H1 (cell line): ENCODE results near the gene ARTN. TPM values are rescaled to one million over a fixed set of nuclear protein-coding genes. Genes with fewer than 3 reads are reported as not detected.
A peak's percentile ranks its signal among the peaks of the same experiment; 100 is the strongest.

ENCODE experiments used
- CTCF ChIA-PET: fragments of 300-600 bp; sonication (Branson Sonifier 250); formaldehyde crosslinking; loops from one replicate; lab custom pipeline; 2021; ENCODE audit not compliant: partially characterized antibody; lab: Charles Lee
- POLR2A ChIA-PET: fragments of 300-600 bp; sonication (Branson Sonifier 250); formaldehyde crosslinking; loops from one replicate; lab custom pipeline; 2021; ENCODE audit warnings: inconsistent platforms; ENCODE audit not compliant: partially characterized antibody; lab: Charles Lee
- DNase-seq, 2 experiments: peaks; one replicate each; pipeline versions ENCODE4 v3.0.0 to v3.0.0-alpha.2; 2010 to 2022; ENCODE audit warnings: low spot score in 2 of 2, low read depth in 1 of 2, mixed read lengths in 1 of 2
- FAIRE-seq: peaks from 2 replicates; lab custom pipeline; 2011; peaks lifted over from hg19 to GRCh38; lab: Jason Lieb, UNC
- H2AFZ ChIP-seq: 2 replicates; pipeline ENCODE4 v1.8.1; 2012; ENCODE audit warnings: low read length, inconsistent platforms
- H2AK5ac ChIP-seq: 2 replicates; pipeline ENCODE4 v1.6.1; 2013; ENCODE audit warnings: low read depth, low read length
- H2BK120ac ChIP-seq: replicated peaks from 2 replicates; pipeline ENCODE3; 2013; ENCODE audit warnings: low read depth, low read length, inconsistent platforms
- H2BK12ac ChIP-seq: 2 replicates; pipeline ENCODE4 v1.6.1; 2013; ENCODE audit warnings: low read depth, low read length
- H2BK15ac ChIP-seq: 2 replicates; pipeline ENCODE4 v1.6.1; 2013; ENCODE audit warnings: low read length
- H2BK20ac ChIP-seq: 2 replicates; pipeline ENCODE4 v1.6.1; 2013; ENCODE audit warnings: low read length
- H2BK5ac ChIP-seq: 2 replicates; pipeline ENCODE4 v1.6.1; 2013; ENCODE audit warnings: low read depth, low read length
- H3K14ac ChIP-seq: 2 replicates; pipeline ENCODE4 v1.6.1; 2013; ENCODE audit warnings: inconsistent platforms; ENCODE audit not compliant: insufficient read length
- H3K18ac ChIP-seq: 2 replicates; pipeline ENCODE4 v1.6.1; 2013; ENCODE audit warnings: low read length; ENCODE audit errors: extremely low read depth
- H3K23ac ChIP-seq: 2 replicates; pipeline ENCODE4 v1.6.1; 2013; ENCODE audit warnings: inconsistent platforms; ENCODE audit not compliant: insufficient read length
- H3K23me2 ChIP-seq: 2 replicates; pipeline ENCODE4 v1.6.1; 2013; ENCODE audit warnings: low read depth, low read length
- H3K27ac ChIP-seq: 2 replicates; pipeline ENCODE4 v1.6.1; 2011; ENCODE audit warnings: low read depth, low read length, inconsistent platforms
- H3K27me3 ChIP-seq, 4 experiments: replicated peaks in 1 of 4; 1 replicate in 1 of 4; 2 replicates in 3 of 4; pipeline versions ENCODE4 v1.6.1 to v1.8.1; 2011 to 2013; ENCODE audit warnings: low read length in 3 of 4, mild to moderate bottlenecking in 3 of 4, inconsistent platforms in 2 of 4, mixed read lengths in 2 of 4, moderate library complexity in 1 of 4; ENCODE audit not compliant: control insufficient read depth in 3 of 4, insufficient read depth in 3 of 4; ENCODE audit errors: extremely low read depth in 1 of 4
- H3K36me3 ChIP-seq, 4 experiments: 2 replicates each; pipeline versions ENCODE4 v1.6.1 to v1.8.1; 2011 to 2013; ENCODE audit warnings: mild to moderate bottlenecking in 4 of 4, low read length in 3 of 4, moderate library complexity in 2 of 4, control low read depth in 1 of 4, inconsistent platforms in 1 of 4; ENCODE audit not compliant: insufficient read depth in 4 of 4, control insufficient read depth in 2 of 4
- H3K4ac ChIP-seq: replicated peaks from 2 replicates; pipeline ENCODE3; 2013; ENCODE audit warnings: low read length, low read depth, mixed read lengths, inconsistent platforms; ENCODE audit not compliant: insufficient read length
- H3K4me1 ChIP-seq, 4 experiments: replicated peaks in 1 of 4; 1 replicate in 1 of 4; 2 replicates in 3 of 4; pipeline versions ENCODE4 v1.6.1 to v1.8.1; 2011 to 2013; ENCODE audit warnings: low read length in 3 of 4, inconsistent platforms in 2 of 4, mixed read lengths in 1 of 4; ENCODE audit not compliant: insufficient read depth in 4 of 4, control insufficient read depth in 3 of 4
- H3K4me2 ChIP-seq, 2 experiments: 2 replicates each; pipeline versions ENCODE4 v1.6.1 to v1.8.1; 2011 to 2013; ENCODE audit warnings: low read depth in 2 of 2, low read length in 2 of 2, control low read depth in 1 of 2, inconsistent platforms in 1 of 2, mild to moderate bottlenecking in 1 of 2; ENCODE audit not compliant: insufficient read depth in 1 of 2
- H3K4me3 ChIP-seq, 4 experiments: fragments of 200-600, 300-600 bp in 1 of 4; sonication (generic), shearing (Covaris generic), sonication (Bioruptor Twin) in 1 of 4; 2 replicates each; pipeline versions ENCODE4 v1.5.1 to v1.8.1; 2011 to 2016; ENCODE audit warnings: low read length in 4 of 4, low read depth in 3 of 4, control low read depth in 2 of 4, inconsistent platforms in 2 of 4, mild to moderate bottlenecking in 2 of 4, mixed read lengths in 1 of 4, moderate library complexity in 1 of 4; ENCODE audit not compliant: insufficient read depth in 2 of 4; ENCODE audit errors: extremely low read depth in 1 of 4
- H3K56ac ChIP-seq: replicated peaks from 2 replicates; pipeline ENCODE3; 2013; ENCODE audit warnings: low read depth, mild to moderate bottlenecking, mixed read lengths, low read length, inconsistent platforms; ENCODE audit not compliant: insufficient read length
- H3K79me1 ChIP-seq: 2 replicates; pipeline ENCODE4 v1.6.1; 2013; ENCODE audit warnings: low read depth, low read length, control low read depth
- H3K79me2 ChIP-seq, 2 experiments: 2 replicates each; pipeline versions ENCODE4 v1.6.1 to v1.8.1; 2012 to 2013; ENCODE audit warnings: low read length in 2 of 2, mild to moderate bottlenecking in 2 of 2, inconsistent platforms in 1 of 2; ENCODE audit not compliant: insufficient read depth in 2 of 2, control insufficient read depth in 1 of 2
- H3K9ac ChIP-seq, 4 experiments: replicated peaks in 1 of 4; 1 replicate in 1 of 4; 2 replicates in 3 of 4; pipeline versions ENCODE4 v1.6.1 to v1.8.1; 2011 to 2013; ENCODE audit warnings: low read depth in 3 of 4, low read length in 3 of 4, control low read depth in 2 of 4, mild to moderate bottlenecking in 2 of 4, moderate library complexity in 2 of 4, inconsistent platforms in 1 of 4; ENCODE audit errors: extremely low read depth in 1 of 4
- H3K9me3 ChIP-seq, 2 experiments: 2 replicates each; pipeline versions ENCODE4 v1.6.1 to v1.8.1; 2012 to 2013; ENCODE audit warnings: mild to moderate bottlenecking in 2 of 2, moderate library complexity in 2 of 2, control low read depth in 1 of 2, inconsistent platforms in 1 of 2, low read depth in 1 of 2, low read length in 1 of 2, mixed read lengths in 1 of 2; ENCODE audit not compliant: insufficient read depth in 2 of 2
- H4K20me1 ChIP-seq, 2 experiments: replicated peaks in 1 of 2; 2 replicates each; pipeline versions ENCODE3 to v1.8.1; 2011 to 2013; ENCODE audit warnings: inconsistent platforms in 2 of 2, low read length in 2 of 2, mild to moderate bottlenecking in 1 of 2; ENCODE audit not compliant: insufficient read depth in 2 of 2, control insufficient read depth in 1 of 2
- H4K5ac ChIP-seq: 2 replicates; pipeline ENCODE4 v1.6.1; 2013; ENCODE audit warnings: low read length, low read depth, mixed read lengths, inconsistent platforms; ENCODE audit not compliant: insufficient read length
- H4K8ac ChIP-seq: 2 replicates; pipeline ENCODE4 v1.8.0; 2013; ENCODE audit warnings: mild to moderate bottlenecking, moderate library complexity, low read length, inconsistent platforms; ENCODE audit not compliant: insufficient read depth; ENCODE audit errors: extremely low read depth
- H4K91ac ChIP-seq: replicated peaks from 2 replicates; pipeline ENCODE3; 2013; ENCODE audit warnings: low read length, mixed read lengths, inconsistent platforms; ENCODE audit not compliant: insufficient read length
- CEBPB ChIP-seq: IDR thresholded peaks from 2 replicates; pipeline ENCODE4 v1.6.1; 2012; ENCODE audit warnings: low read depth, low read length
- CHD2 ChIP-seq: IDR thresholded peaks from 2 replicates; pipeline ENCODE4 v1.6.1; 2012; ENCODE audit warnings: low read length, improper control_type of control experiment
- FOSL1 ChIP-seq: IDR thresholded peaks from 2 replicates; pipeline ENCODE4 v1.6.1; 2011; ENCODE audit warnings: mild to moderate bottlenecking, low read depth, low read length, moderate library complexity; ENCODE audit not compliant: insufficient read depth
- HDAC6 ChIP-seq: IDR thresholded peaks from one replicate; pipeline ENCODE4 v1.7.1; 2012; ENCODE audit warnings: low read depth, mild to moderate bottlenecking, inconsistent platforms, low read length, moderate library complexity
- POU5F1 ChIP-seq: IDR thresholded peaks from 2 replicates; pipeline ENCODE4 v1.6.1; 2011; ENCODE audit warnings: low read depth, mild to moderate bottlenecking, low read length, moderate library complexity
- SRF ChIP-seq: IDR thresholded peaks from 2 replicates; pipeline ENCODE4 v1.6.1; 2011; ENCODE audit warnings: mild to moderate bottlenecking, low read depth, low read length, moderate library complexity
- TBP ChIP-seq: IDR thresholded peaks from 2 replicates; pipeline ENCODE4 v1.6.1; 2011; ENCODE audit warnings: low read depth, low read length, improper control_type of control experiment
- WGBS, 2 experiments: shearing (Covaris generic) in 1 of 2; methylation state at CpG; one replicate each; pipeline versions ENCODE4 v1.1.6 to v1.1.7; 2013 to 2015; ENCODE audit warnings: low lambda C conversion rate in 2 of 2, mixed read lengths in 2 of 2, inconsistent platforms in 1 of 2, low coverage in 1 of 2, missing lambda C conversion rate in 1 of 2; ENCODE audit not compliant: insufficient replicate concordance in 2 of 2, insufficient coverage in 1 of 2, insufficient read length in 1 of 2; ENCODE audit errors: extremely low coverage in 1 of 2, missing lambda C conversion rate in 1 of 2; 5-methylcytosine and 5-hydroxymethylcytosine counted together
- polyA plus RNA-seq, 7 experiments: library from polyadenylated mRNA; depleted of rRNA in 3 of 7; stranded (reverse) in 5 of 7; unstranded in 2 of 7; fragments of >200 nt in 5 of 7; fragments of 200-250 nt in 2 of 7; gene quantifications; 1 replicate in 5 of 7; 2 replicates in 1 of 7; 4 replicates in 1 of 7; pipeline versions ENCODE4 v1.2.1 to v1.2.3, GENCODE V29; 2011 to 2013; ENCODE audit warnings: missing spikeins in 2 of 7, mixed read lengths in 2 of 7
- total RNA-seq: library from RNA; stranded (reverse); fragmentation: NEBNext Ultra II Directional; extraction: Animal tissue kit (Norgen Biotek cat#: 25700); gene quantifications from 2 replicates; pipeline ENCODE4 v1.2.1, GENCODE V29; 2021

Gene ARTN
- total and polyA plus RNA-seq, 2 of the 8 experiments (the other 6 are each of a cell fraction or from before 2014, with no cell fraction given) = 13.5 to 22.7 TPM

DNA sequence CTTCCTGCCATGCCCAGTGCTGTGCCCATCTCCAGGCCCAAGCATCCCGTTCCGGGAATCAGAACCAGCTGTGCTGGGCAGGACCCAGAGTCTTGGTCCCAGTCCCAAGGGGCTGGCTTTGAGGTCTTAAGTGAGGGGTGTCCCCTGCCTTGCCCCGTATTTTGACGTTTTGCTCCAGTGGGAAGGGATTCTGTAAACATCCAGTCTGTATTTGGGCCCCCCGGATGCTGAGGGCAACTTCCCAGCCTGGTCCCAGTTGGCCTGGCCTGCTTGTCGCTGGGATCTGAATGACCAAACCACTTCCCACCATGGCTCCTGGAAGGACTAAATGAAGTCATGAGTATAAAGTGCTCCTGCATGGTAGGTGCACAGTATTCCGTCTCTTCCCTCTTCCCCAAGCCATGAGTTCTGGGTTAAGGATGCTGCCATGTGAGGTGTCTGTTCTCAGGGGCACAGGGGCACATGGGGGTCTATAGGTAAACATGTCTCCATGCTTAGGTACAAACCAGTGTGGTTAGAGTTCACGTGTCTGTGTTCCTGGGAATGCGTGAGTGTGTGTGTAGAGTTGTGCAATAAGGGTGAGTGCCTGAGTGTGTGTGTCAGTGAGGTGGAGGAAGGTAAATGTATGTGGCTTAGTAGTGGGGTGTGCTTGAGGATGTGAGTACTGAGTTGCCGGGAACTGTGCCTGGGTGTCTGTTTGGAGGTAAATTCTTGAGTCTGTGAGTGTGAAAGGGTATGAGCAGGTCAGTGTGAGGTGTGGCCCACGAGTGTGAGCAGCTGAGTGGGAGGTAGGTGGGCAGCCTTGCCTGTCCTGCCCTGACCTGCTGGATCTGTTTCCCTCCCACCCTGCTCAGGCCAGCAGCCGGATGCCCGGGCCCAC lies 46.9 kb downstream of the ARTN start:
- TF ChIP-seq HDAC6 = no peak
- no peak for TF ChIP-seq FOSL1
- TF ChIP-seq POU5F1 = no peak
- no peak for TF ChIP-seq TBP
- TF ChIP-seq CEBPB = peak; percentile 20; the same call in 1 of the 2 replicates
- TF ChIP-seq SRF = no peak
- no peak for TF ChIP-seq CHD2
- H4K91ac ChIP-seq = peak overlapping the region; percentile 63
- peak overlapping the region; percentile 34; the same call in 1 of the 2 replicates for H3K18ac ChIP-seq
- H3K9me3 ChIP-seq = no peaks in the 10 kb centered on the region
- H3K27me3 ChIP-seq = no peaks in the 10 kb centered on the region
- no peak overlapping the region for H2BK20ac ChIP-seq
- no peak overlapping the region for H3K4ac ChIP-seq
- H3K36me3 ChIP-seq = peaks cover 2 to 31% (median 15%) of the 10 kb centered on the region in 4 experiments; a peak in 5 of 8 replicates
- CTCF ChIA-PET = interaction anchor here (0.8 to 1.1 kb wide), 5 partner anchors 8 to 217 kb away, joined by 3 to 5 read pairs (median 3); no protein-coding TSS in a partner anchor
- peak overlapping the region; percentile 62; the same call in 1 of the 2 replicates for H2BK5ac ChIP-seq
- H2BK15ac ChIP-seq = peak overlapping the region; percentile 77
- peaks cover 28% of the 10 kb centered on the region for H3K79me1 ChIP-seq
- H3K4me1 ChIP-seq = peaks cover 4 to 17% (median 14%) of the 10 kb centered on the region in 4 experiments
- no peak for DNase-seq
- no peak overlapping the region for H2BK120ac ChIP-seq
- peak overlapping the region; percentile 2 to 72 (median 46); a peak in 6 of 7 replicates for H3K9ac ChIP-seq
- POLR2A ChIA-PET = interaction anchor here (0.6 to 1.9 kb wide), 9 partner anchors 9 to 217 kb away, joined by 3 to 10 read pairs (median 4); partner anchors contain the start of genes CCDC24 and DPH2
- no peak overlapping the region for H4K5ac ChIP-seq
- WGBS, 2 experiments = 78% methylated on average over 13 of the region's 13 CpGs; no CpG with 5 or more reads in 1 of the 2 experiments
- H2AK5ac ChIP-seq = peak overlapping the region; percentile 84; the same call in 1 of the 2 replicates
- H2BK12ac ChIP-seq = peak overlapping the region; percentile 46; the same call in 1 of the 2 replicates
- no peak overlapping the region; the same call in 1 of the 2 replicates for H4K8ac ChIP-seq
- no peak for FAIRE-seq
- H3K56ac ChIP-seq = peak overlapping the region; percentile 47
- no peak overlapping the region for H3K23ac ChIP-seq
- peaks cover 2 to 36% of the 10 kb centered on the region in 2 experiments for H4K20me1 ChIP-seq
- no peak overlapping the region for H3K14ac ChIP-seq
- H2AFZ ChIP-seq = no peak overlapping the region
- no peak overlapping the region for H3K27ac ChIP-seq
- H3K4me3 ChIP-seq = peak overlapping the region; percentile 42 to 74 (median 64); a peak in 7 of 8 replicates
- H3K4me2 ChIP-seq = peak overlapping the region; percentile 61 to 85
- H3K79me2 ChIP-seq = peaks cover 0 to 21% of the 10 kb centered on the region in 2 experiments; a peak in 2 of 4 replicates
- H3K23me2 ChIP-seq = peaks cover 19% of the 10 kb centered on the region
